ENCODE data around the gene EVX2. TPM values are rescaled to one million over a fixed set of nuclear protein-coding genes. Genes with fewer than 3 reads are reported as not detected.

The EVX2 gene
- total RNA-seq, 1 experiment from 2014 or later, result not detected

- Mint-ChIP-seq H3K4me3 (ENCODE audit: low read depth, unreplicated experiment) (no peak overlapping the region), H3K27ac (ENCODE audit: unreplicated experiment) (no peak overlapping the region), H3K9me3 (ENCODE audit: low read depth, unreplicated experiment) (no peaks in the 10 kb centered on the region), H3K4me1 (ENCODE audit: low read depth, unreplicated experiment) (no peaks in the 10 kb centered on the region), H3K36me3 (ENCODE audit: insufficient read depth, unreplicated experiment) (peaks cover 3% of the 10 kb centered on the region), H3K27me3 (ENCODE audit: unreplicated experiment) (peaks cover 53% of the 10 kb centered on the region)
- TF ChIP-seq CTCF (IDR thresholded peaks at IDR 0.05; ENCODE audit: unreplicated experiment), result no peak
- DNase-seq, result no peak
- intact Hi-C loops (cut with micrococcal nuclease; ENCODE audit: unreplicated experiment), result no loop called here
- no TSS peak for BruUV-seq (replicated peaks)
- CTCF ChIA-PET, result no interaction called here
Measured at GRCh38 chr2:176091329-176092258, 7.8 kb upstream of the EVX2 start.

- DNase-seq, result no peak
- no peak overlapping the region for H3K27ac Mint-ChIP-seq (ENCODE audit: unreplicated experiment)
- no TSS peak for BruUV-seq (replicated peaks)
- no peaks in the 10 kb centered on the region for H3K9me3 Mint-ChIP-seq (ENCODE audit: low read depth, unreplicated experiment)
- CTCF ChIA-PET, result no interaction called here
- H3K27me3 Mint-ChIP-seq (ENCODE audit: unreplicated experiment), result peaks cover 60% of the 10 kb centered on the region
- no peak overlapping the region for H3K4me3 Mint-ChIP-seq (ENCODE audit: low read depth, unreplicated experiment)
- no peaks in the 10 kb centered on the region for H3K4me1 Mint-ChIP-seq (ENCODE audit: low read depth, unreplicated experiment)
- TF ChIP-seq CTCF (IDR thresholded peaks at IDR 0.05; ENCODE audit: unreplicated experiment), result no peak
- intact Hi-C loops (cut with micrococcal nuclease; ENCODE audit: unreplicated experiment), result no loop called here
- H3K36me3 Mint-ChIP-seq (ENCODE audit: insufficient read depth, unreplicated experiment), result no peaks in the 10 kb centered on the region
Measured at GRCh38 chr2:176090862-176091261, 7.1 kb upstream of the EVX2 start.

- H3K36me3 Mint-ChIP-seq (ENCODE audit: insufficient read depth, unreplicated experiment), result no peaks in the 10 kb centered on the region
- DNase-seq, result no peak
- CTCF ChIA-PET, result no interaction called here
- intact Hi-C loops (cut with micrococcal nuclease; ENCODE audit: unreplicated experiment), result no loop called here
- no peak for TF ChIP-seq CTCF (IDR thresholded peaks at IDR 0.05; ENCODE audit: unreplicated experiment)
- no TSS peak for BruUV-seq (replicated peaks)
- no peaks in the 10 kb centered on the region for H3K9me3 Mint-ChIP-seq (ENCODE audit: low read depth, unreplicated experiment)
- no peak overlapping the region for H3K4me3 Mint-ChIP-seq (ENCODE audit: low read depth, unreplicated experiment)
- H3K27ac Mint-ChIP-seq (ENCODE audit: unreplicated experiment), result no peak overlapping the region
- H3K4me1 Mint-ChIP-seq (ENCODE audit: low read depth, unreplicated experiment), result no peaks in the 10 kb centered on the region
- peaks cover 60% of the 10 kb centered on the region for H3K27me3 Mint-ChIP-seq (ENCODE audit: unreplicated experiment)
Measured at GRCh38 chr2:176089843-176090395, 6.2 kb upstream of the EVX2 start.

GRCh38 chr2:176088937-176089842 lies 5.4 kb upstream of the EVX2 start:
- BruUV-seq (replicated peaks), result no TSS peak
- CTCF ChIA-PET, result interaction anchor here (1.0 to 1.4 kb wide), 3 partner anchors 399 to 838 kb away, joined by 3 to 8 read pairs (median 3); no protein-coding TSS in a partner anchor
- DNase-seq, result no peak

More at GRCh38 chr2:176088937-176089842, 5.4 kb upstream of the EVX2 start:
- no peaks in the 10 kb centered on the region for H3K4me1 Mint-ChIP-seq (ENCODE audit: low read depth, unreplicated experiment)
- no peak overlapping the region for H3K4me3 Mint-ChIP-seq (ENCODE audit: low read depth, unreplicated experiment)
- peaks cover 58% of the 10 kb centered on the region for H3K27me3 Mint-ChIP-seq (ENCODE audit: unreplicated experiment)
- intact Hi-C loops (cut with micrococcal nuclease; ENCODE audit: unreplicated experiment), result no loop called here
- no peak overlapping the region for H3K27ac Mint-ChIP-seq (ENCODE audit: unreplicated experiment)
- H3K36me3 Mint-ChIP-seq (ENCODE audit: insufficient read depth, unreplicated experiment), result no peaks in the 10 kb centered on the region
- no peak for TF ChIP-seq CTCF (IDR thresholded peaks at IDR 0.05; ENCODE audit: unreplicated experiment)
- H3K9me3 Mint-ChIP-seq (ENCODE audit: low read depth, unreplicated experiment), result no peaks in the 10 kb centered on the region

All from Calu3 (cell line).